Right atrium auricular region (tissue), 2 donors: ENCODE measurements around the gene KLHL22. TPM values are rescaled to one million over a fixed set of nuclear protein-coding genes. Genes with fewer than 3 reads are reported as not detected.
"Not testable (repeated sequence)": the region's sequence is repeated elsewhere in the genome, so short reads cannot be mapped to it uniquely, and the experiment has no call there.

Experiments
- DNase-seq: peaks from one replicate; pipeline ENCODE4 v3.0.0-alpha.2; 2019; ENCODE audit warnings: low spot score
- H3K27ac ChIP-seq, 2 donors: fragments of 200-600 bp; sonication (generic); 1 replicate in 1 of 2; 2 replicates in 1 of 2; pipeline ENCODE4 v1.5.1; 2016 to 2019
- H3K27me3 ChIP-seq, 2 donors: fragments of 200-600 bp; sonication (generic); one replicate each; pipeline versions ENCODE4 v1.5.1 to v1.6.0; 2017 to 2019
- H3K36me3 ChIP-seq: fragments of 200-600 bp; sonication (generic); one replicate; pipeline ENCODE4 v1.5.1; 2016
- H3K4me1 ChIP-seq, 2 donors: fragments of 200-600 bp; sonication (generic); one replicate each; pipeline versions ENCODE4 v1.5.1 to v1.6.0; 2017 to 2019
- H3K4me3 ChIP-seq, 2 donors: fragments of 200-600 bp; sonication (generic); 1 replicate in 1 of 2; 2 replicates in 1 of 2; pipeline ENCODE4 v1.5.1; 2017 to 2019; ENCODE audit warnings: mild to moderate bottlenecking in 1 of 2, moderate library complexity in 1 of 2
- H3K9me3 ChIP-seq, 2 donors: fragments of 200-600 bp; sonication (generic); one replicate each; pipeline ENCODE4 v1.5.1; 2019
- total RNA-seq, 2 donors: library from RNA; depleted of rRNA; stranded (reverse); fragments of >200 nt; gene quantifications; one replicate each; pipeline ENCODE4 v1.1.0, GENCODE V29; 2016
- TF ChIP-seq, protein P1 (sequence below), 2 donors: fragments of 200-600 bp; sonication (generic); IDR thresholded peaks; one replicate each; pipeline ENCODE4 v1.5.1; 2019; ENCODE audit warnings: antibody characterized with exemption in 2 of 2

The KLHL22 gene
- total RNA-seq, 2 donors from 2014 or later: 16.0 to 21.9 TPM

- TF ChIP-seq, protein P1, sequence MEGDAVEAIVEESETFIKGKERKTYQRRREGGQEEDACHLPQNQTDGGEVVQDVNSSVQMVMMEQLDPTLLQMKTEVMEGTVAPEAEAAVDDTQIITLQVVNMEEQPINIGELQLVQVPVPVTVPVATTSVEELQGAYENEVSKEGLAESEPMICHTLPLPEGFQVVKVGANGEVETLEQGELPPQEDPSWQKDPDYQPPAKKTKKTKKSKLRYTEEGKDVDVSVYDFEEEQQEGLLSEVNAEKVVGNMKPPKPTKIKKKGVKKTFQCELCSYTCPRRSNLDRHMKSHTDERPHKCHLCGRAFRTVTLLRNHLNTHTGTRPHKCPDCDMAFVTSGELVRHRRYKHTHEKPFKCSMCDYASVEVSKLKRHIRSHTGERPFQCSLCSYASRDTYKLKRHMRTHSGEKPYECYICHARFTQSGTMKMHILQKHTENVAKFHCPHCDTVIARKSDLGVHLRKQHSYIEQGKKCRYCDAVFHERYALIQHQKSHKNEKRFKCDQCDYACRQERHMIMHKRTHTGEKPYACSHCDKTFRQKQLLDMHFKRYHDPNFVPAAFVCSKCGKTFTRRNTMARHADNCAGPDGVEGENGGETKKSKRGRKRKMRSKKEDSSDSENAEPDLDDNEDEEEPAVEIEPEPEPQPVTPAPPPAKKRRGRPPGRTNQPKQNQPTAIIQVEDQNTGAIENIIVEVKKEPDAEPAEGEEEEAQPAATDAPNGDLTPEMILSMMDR (IDR thresholded peaks at IDR 0.05): no peak
- Histone ChIP-seq H3K4me1 (peaks cover 0 to 49% of the 10 kb centered on the region in 2 donors), H3K36me3 (peaks cover 6% of the 10 kb centered on the region), H3K9me3 (no peaks in the 10 kb centered on the region), H3K27ac (peak overlapping the region; percentile 15 to 43), H3K27me3 (no peaks in the 10 kb centered on the region), H3K4me3 (no peak overlapping the region)
- peak; percentile 67 for DNase-seq
These were observed 19.2 kb upstream of the KLHL22 start for GRCh38 chr22:20514658-20515406.

GRCh38 chr22:20511578-20512229, 16.1 kb upstream of the KLHL22 start:
- no peaks in the 10 kb centered on the region for H3K36me3 ChIP-seq
- H3K27ac ChIP-seq: peak overlapping the region in 1 of 2 donors; percentile 94
- no peaks in the 10 kb centered on the region for H3K27me3 ChIP-seq
- peaks cover 0 to 61% of the 10 kb centered on the region in 2 donors for H3K4me1 ChIP-seq
- TF ChIP-seq, protein P1 (IDR thresholded peaks at IDR 0.05): no peak
- no peak for DNase-seq
- H3K9me3 ChIP-seq: no peaks in the 10 kb centered on the region
- no peak overlapping the region for H3K4me3 ChIP-seq

DNA sequence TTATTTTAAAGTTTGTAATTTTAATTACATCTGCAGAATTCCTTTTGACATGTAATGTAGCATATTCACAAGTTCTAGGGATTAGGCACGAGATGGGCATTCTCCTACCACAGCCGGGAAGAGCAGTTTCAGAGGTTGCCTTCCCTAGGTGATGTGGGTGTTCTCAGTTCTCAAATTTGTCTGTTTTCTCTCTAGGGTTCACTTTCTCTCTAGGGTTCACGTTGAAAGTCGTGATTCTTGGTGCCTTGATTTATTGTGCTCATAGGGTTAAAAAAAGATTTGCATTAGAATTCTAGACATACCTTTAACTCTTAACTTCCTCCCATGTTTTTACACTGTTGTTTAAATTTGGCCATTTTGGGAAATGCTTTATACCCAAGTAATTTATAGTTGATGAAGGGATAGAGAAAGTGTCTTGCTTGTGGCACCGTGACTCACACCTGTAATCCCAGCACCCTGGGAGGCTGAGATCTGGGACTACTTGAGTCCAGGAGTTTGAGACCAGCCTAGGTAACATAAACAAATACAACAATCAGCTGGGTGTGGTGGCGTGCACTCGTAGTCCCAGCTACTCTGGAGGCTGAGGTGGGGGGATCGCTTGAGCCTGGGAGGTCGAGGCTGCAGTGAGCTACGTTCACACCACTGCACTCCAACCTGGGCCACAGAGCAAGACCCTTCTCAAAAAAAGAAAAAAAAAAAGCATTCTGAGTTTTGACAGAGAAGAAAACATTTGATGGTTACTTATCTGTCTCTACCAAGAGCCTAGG, 15.4 kb upstream of the KLHL22 start:
- H3K27me3 ChIP-seq: no peaks in the 10 kb centered on the region
- H3K36me3 ChIP-seq: no peaks in the 10 kb centered on the region
- DNase-seq: no peak
- H3K4me3 ChIP-seq: no peak overlapping the region
- TF ChIP-seq, protein P1 (IDR thresholded peaks at IDR 0.05): no peak
- peaks cover 0 to 61% of the 10 kb centered on the region in 2 donors for H3K4me1 ChIP-seq
- H3K27ac ChIP-seq: peak overlapping the region in 1 of 2 donors; percentile 94
- no peaks in the 10 kb centered on the region for H3K9me3 ChIP-seq

DNA sequence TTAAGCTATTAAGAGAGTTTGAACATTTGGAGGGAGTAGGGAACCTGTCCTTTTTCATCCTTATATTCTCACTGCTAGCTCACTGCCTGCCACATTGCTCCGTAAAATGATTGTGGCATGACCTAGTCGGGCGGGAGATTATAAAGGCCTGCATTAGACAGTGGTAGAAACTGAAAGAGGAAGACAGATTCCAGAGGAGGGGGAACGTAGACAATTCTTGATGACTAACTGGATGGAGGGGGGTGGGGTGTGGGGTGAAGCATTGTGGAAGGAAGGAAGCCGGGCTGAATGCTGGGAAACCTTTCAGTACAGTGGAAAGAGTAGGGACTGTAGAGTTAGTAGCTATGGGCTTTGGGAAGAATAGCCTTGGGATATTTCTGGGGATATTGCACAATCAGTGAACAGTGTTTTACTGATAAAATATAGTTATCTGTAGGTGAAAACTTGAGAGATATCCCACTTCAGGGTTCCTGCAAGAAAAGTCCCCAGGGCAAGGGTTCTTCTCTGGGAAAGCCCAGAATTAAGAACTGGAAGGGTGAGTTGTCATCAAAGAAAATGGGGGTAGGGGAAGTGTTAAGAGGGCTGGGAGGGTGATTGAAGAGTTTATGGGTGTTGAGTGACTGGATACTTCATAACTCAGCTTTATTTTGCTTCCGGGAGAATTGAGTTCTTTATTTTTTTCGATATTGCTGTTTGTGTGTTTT, 13.9 kb upstream of the KLHL22 start:
- Histone ChIP-seq H3K27ac (peak overlapping the region; percentile 94), H3K4me1 (peaks cover 0 to 55% of the 10 kb centered on the region in 2 donors)

DNA sequence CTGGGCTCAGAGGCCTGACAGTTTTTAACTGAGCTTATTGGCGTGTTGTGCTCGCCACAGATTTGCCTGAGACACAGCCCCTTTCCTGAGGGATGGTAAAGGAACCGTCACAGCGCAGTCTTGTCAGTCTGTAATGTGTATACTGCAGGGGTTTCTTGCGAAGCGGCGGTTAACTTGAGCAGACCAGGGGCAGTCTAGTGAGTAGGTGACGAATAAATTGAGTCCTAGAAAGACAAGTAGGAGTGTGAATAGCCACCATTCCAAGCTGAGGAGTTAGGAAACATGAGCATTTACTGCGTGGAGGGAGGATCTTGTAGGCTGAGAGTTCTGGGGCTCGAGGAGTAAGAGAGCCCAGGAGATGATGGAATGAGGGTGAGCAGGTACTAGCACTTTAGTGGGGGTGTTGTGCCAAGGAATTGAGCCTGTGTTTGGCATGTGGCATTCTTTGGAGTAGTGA, 13.2 kb upstream of the KLHL22 start:
- peak overlapping the region; percentile 94 for H3K27ac ChIP-seq
- H3K9me3 ChIP-seq: no peaks in the 10 kb centered on the region
- no peaks in the 10 kb centered on the region for H3K27me3 ChIP-seq
- no peak for DNase-seq
- peaks cover 0 to 49% of the 10 kb centered on the region in 2 donors for H3K4me1 ChIP-seq
- TF ChIP-seq, protein P1 (IDR thresholded peaks at IDR 0.05): no peak
- H3K36me3 ChIP-seq: no peaks in the 10 kb centered on the region
- peak overlapping the region; percentile 85 for H3K4me3 ChIP-seq

More for the DNA sequence above, 13.9 kb upstream of the KLHL22 start:
- Histone ChIP-seq H3K27me3 (no peaks in the 10 kb centered on the region), H3K4me3 (peak overlapping the region; percentile 85), H3K36me3 (no peaks in the 10 kb centered on the region), H3K9me3 (no peaks in the 10 kb centered on the region)
- peak; percentile 89 for DNase-seq
- TF ChIP-seq, protein P1 (IDR thresholded peaks at IDR 0.05): no peak

- H3K4me3 ChIP-seq: peak overlapping the region; percentile 85
- H3K27ac ChIP-seq: peak overlapping the region; percentile 94
- H3K27me3 ChIP-seq, DNase-seq, H3K36me3 ChIP-seq, H3K9me3 ChIP-seq: not testable (repeated sequence)
- peaks cover 0 to 49% of the 10 kb centered on the region in 2 donors for H3K4me1 ChIP-seq
These were observed 12.6 kb upstream of the KLHL22 start for GRCh38 chr22:20508067-20508755.
